HepG2 (cell line): ENCODE data around the gene SCIN.

Experiments
- CTCF ChIP-seq: sonication (generic); formaldehyde crosslinking; IDR thresholded peaks from 2 replicates; pipeline ENCODE4 v1.5.0; 2020; ENCODE audit warnings: mild to moderate bottlenecking, missing genetic modification reagents, moderate library complexity
- EP300 ChIP-seq, 3 experiments: sonication (generic) in 1 of 3; formaldehyde crosslinking in 1 of 3; IDR thresholded peaks; 2 replicates each; pipeline versions ENCODE4 v1.5.1 to v1.6.1; 2011 to 2020; ENCODE audit warnings: low read depth in 2 of 3, low read length in 2 of 3, borderline replicate concordance in 1 of 3, improper control_type of control experiment in 1 of 3, mild to moderate bottlenecking in 1 of 3, missing genetic modification reagents in 1 of 3, moderate library complexity in 1 of 3
- HDAC2 ChIP-seq: sonication (generic); formaldehyde crosslinking; IDR thresholded peaks from 2 replicates; pipeline ENCODE4 v1.4.0; 2020; ENCODE audit warnings: missing genetic modification reagents
- HMGXB4 ChIP-seq, 2 experiments: sonication (generic) in 1 of 2; formaldehyde crosslinking in 1 of 2; IDR thresholded peaks; 2 replicates each; pipeline versions ENCODE4 v1.4.0 to v1.6.1; 2018 to 2020; ENCODE audit warnings: missing genetic modification reagents in 2 of 2, borderline replicate concordance in 1 of 2, low read depth in 1 of 2, mild to moderate bottlenecking in 1 of 2, missing biosample characterization in 1 of 2
- MAFK ChIP-seq, 2 experiments: IDR thresholded peaks in 1 of 2; conservative IDR thresholded peaks in 1 of 2; 2 replicates each; pipeline ENCODE4 v1.6.1; 2011; ENCODE audit warnings: improper control_type of control experiment in 2 of 2, low read length in 2 of 2
- POLR2A ChIP-seq, 2 experiments: IDR thresholded peaks; 2 replicates each; pipeline ENCODE4 v1.6.1; 2011; ENCODE audit warnings: low read depth in 2 of 2, low read length in 2 of 2, mild to moderate bottlenecking in 1 of 2, moderate library complexity in 1 of 2; ENCODE audit not compliant: insufficient read depth in 1 of 2
- RCOR2 ChIP-seq: IDR thresholded peaks from 2 replicates; pipeline ENCODE4 v1.6.1; 2016; ENCODE audit warnings: missing biosample characterization, missing genetic modification reagents
- SRSF9 ChIP-seq: fragments of 200-400 bp; formaldehyde crosslinking; IDR thresholded peaks from 2 replicates; pipeline ENCODE4 v1.6.1; 2018; ENCODE audit warnings: borderline replicate concordance, mild to moderate bottlenecking, low read depth, low read length; ENCODE audit not compliant: insufficient read depth, poor library complexity, severe bottlenecking
- TAF1 ChIP-seq: sonication (generic); formaldehyde crosslinking; IDR thresholded peaks from 2 replicates; pipeline ENCODE4 v1.4.0; 2020; ENCODE audit warnings: missing genetic modification reagents
- ZNF484 ChIP-seq: sonication (generic); formaldehyde crosslinking; IDR thresholded peaks from 2 replicates; pipeline ENCODE4 v1.5.1; 2020; ENCODE audit warnings: mild to moderate bottlenecking, low read depth, missing genetic modification reagents, borderline replicate concordance
- ZNF501 ChIP-seq: sonication (generic); formaldehyde crosslinking; IDR thresholded peaks from 2 replicates; pipeline ENCODE4 v1.5.1; 2020; ENCODE audit warnings: mild to moderate bottlenecking, moderate library complexity, missing genetic modification reagents
- ZNF740 ChIP-seq: sonication (generic); formaldehyde crosslinking; IDR thresholded peaks from 2 replicates; pipeline ENCODE4 v1.4.0; 2020; ENCODE audit warnings: missing genetic modification reagents
- ZNF781 ChIP-seq: sonication (generic); formaldehyde crosslinking; IDR thresholded peaks from 2 replicates; pipeline ENCODE4 v1.5.1; 2020; ENCODE audit warnings: borderline replicate concordance, mild to moderate bottlenecking, missing genetic modification reagents; ENCODE audit errors: not compliant biosample characterization

- TF ChIP-seq HDAC2 (CRISPR knock-in tag) (no peak), EP300 (IDR thresholded peaks at IDR 0.05; ENCODE audit: low read depth in 2 of 2, low read length in 2 of 2) (no peak), EP300 (CRISPR knock-in tag; IDR thresholded peaks at IDR 0.05; ENCODE audit: borderline replicate concordance) (no peak), POLR2A (IDR thresholded peaks at IDR 0.05; ENCODE audit: insufficient read depth in 1 of 2, low read depth in 2 of 2, low read length in 2 of 2) (no peak), RCOR2 (CRISPR knock-in tag) (no peak), ZNF740 (CRISPR knock-in tag) (no peak), CTCF (no peak), HMGXB4 (CRISPR knock-in tag; IDR thresholded peaks at IDR 0.05; ENCODE audit: borderline replicate concordance in 1 of 2, low read depth in 1 of 2) (no peak), ZNF781 (CRISPR knock-in tag) (no peak), ZNF484 (CRISPR knock-in tag) (no peak), MAFK (conservative IDR thresholded peaks at IDR 0.05 in 1 of 2, IDR thresholded peaks at IDR 0.05 in 1 of 2; ENCODE audit: low read length in 2 of 2) (no peak), TAF1 (no peak), SRSF9 (no peak), ZNF501 (CRISPR knock-in tag) (no peak)
Observed at GRCh38 chr7:12573885-12574284, 3.4 kb downstream of the SCIN start.
